H9 (cell line): ENCODE data around the gene PMEPA1. TPM values are rescaled to one million over a fixed set of nuclear protein-coding genes. Genes with fewer than 3 reads are reported as not detected.

Experiments
- DNase-seq: peaks from one replicate; pipeline ENCODE4 v3.0.0-alpha.2; 2017
- H2AFZ ChIP-seq: one replicate; pipeline ENCODE4 v1.6.1; 2013; ENCODE audit warnings: mild to moderate bottlenecking, low read length, control low read depth, moderate library complexity
- H2AK5ac ChIP-seq: 2 replicates; pipeline ENCODE4 v1.6.1; 2013; ENCODE audit warnings: low read length, control low read depth, mixed read lengths; ENCODE audit not compliant: insufficient read length
- H2BK120ac ChIP-seq: one replicate; pipeline ENCODE4 v1.6.1; 2013; ENCODE audit warnings: low read depth, mild to moderate bottlenecking, low read length, control low read depth, inconsistent platforms; ENCODE audit not compliant: poor library complexity, severe bottlenecking
- H2BK12ac ChIP-seq: 2 replicates; pipeline ENCODE4 v1.6.1; 2013; ENCODE audit warnings: low read length, control low read depth, mixed read lengths, low read depth; ENCODE audit not compliant: insufficient read length
- H2BK15ac ChIP-seq: 2 replicates; pipeline ENCODE4 v1.6.1; 2013; ENCODE audit warnings: low read depth, low read length, control low read depth
- H2BK20ac ChIP-seq: one replicate; pipeline ENCODE4 v1.6.1; 2013; ENCODE audit warnings: low read depth, mild to moderate bottlenecking, low read length, control low read depth, inconsistent platforms; ENCODE audit not compliant: poor library complexity, severe bottlenecking
- H2BK5ac ChIP-seq: 2 replicates; pipeline ENCODE4 v1.6.1; 2013; ENCODE audit warnings: low read length, control low read depth, mixed read lengths; ENCODE audit not compliant: insufficient read length
- H3K14ac ChIP-seq: 2 replicates; pipeline ENCODE4 v1.6.1; 2013; ENCODE audit warnings: low read length, control low read depth; ENCODE audit not compliant: insufficient read depth
- H3K18ac ChIP-seq: 2 replicates; pipeline ENCODE4 v1.6.1; 2013; ENCODE audit warnings: low read depth, mild to moderate bottlenecking, mixed read lengths, low read length, control low read depth; ENCODE audit not compliant: insufficient read length
- H3K23ac ChIP-seq: 2 replicates; pipeline ENCODE4 v1.6.1; 2013; ENCODE audit warnings: low read length, control low read depth, mixed read lengths, low read depth; ENCODE audit not compliant: insufficient read length
- H3K23me2 ChIP-seq: 2 replicates; pipeline ENCODE4 v1.6.1; 2013; ENCODE audit warnings: low read depth, mild to moderate bottlenecking, mixed read lengths, low read length, control low read depth; ENCODE audit not compliant: insufficient read length, poor library complexity, severe bottlenecking
- H3K27ac ChIP-seq: 2 replicates; pipeline ENCODE4 v1.5.1; 2013; ENCODE audit warnings: low read length, control low read depth, mixed read lengths, low read depth; ENCODE audit not compliant: insufficient read length
- H3K27me3 ChIP-seq: 2 replicates; pipeline ENCODE4 v1.6.1; 2013; ENCODE audit warnings: low read length, control low read depth, inconsistent platforms; ENCODE audit not compliant: insufficient read depth
- H3K4ac ChIP-seq: 2 replicates; pipeline ENCODE4 v1.6.1; 2013; ENCODE audit warnings: low read depth, mild to moderate bottlenecking, control low read depth, inconsistent platforms, low read length, moderate library complexity
- H3K4me1 ChIP-seq: 2 replicates; pipeline ENCODE4 v1.6.1; 2013; ENCODE audit warnings: low read length, control low read depth, inconsistent platforms; ENCODE audit not compliant: insufficient read depth
- H3K4me2 ChIP-seq: 2 replicates; pipeline ENCODE4 v1.6.1; 2013; ENCODE audit warnings: low read length, control low read depth, mixed read lengths; ENCODE audit not compliant: insufficient read length, insufficient read depth
- H3K56ac ChIP-seq: 2 replicates; pipeline ENCODE4 v1.6.1; 2013; ENCODE audit warnings: low read depth, mild to moderate bottlenecking, mixed read lengths, low read length, control low read depth; ENCODE audit not compliant: insufficient read length
- H3K79me1 ChIP-seq: 2 replicates; pipeline ENCODE4 v1.6.1; 2013; ENCODE audit warnings: low read depth, mild to moderate bottlenecking, moderate library complexity, low read length, control low read depth, inconsistent platforms; ENCODE audit not compliant: insufficient read depth, poor library complexity, severe bottlenecking
- H3K79me2 ChIP-seq: 2 replicates; pipeline ENCODE4 v1.6.1; 2013; ENCODE audit warnings: low read length, control low read depth, inconsistent platforms; ENCODE audit not compliant: insufficient read depth
- H3K9ac ChIP-seq: 2 replicates; pipeline ENCODE4 v1.6.1; 2013; ENCODE audit warnings: low read length, control low read depth, mixed read lengths; ENCODE audit not compliant: insufficient read length; ENCODE audit errors: extremely low read depth
- H3K9me3 ChIP-seq: one replicate; pipeline ENCODE4 v1.6.1; 2013; ENCODE audit warnings: low read depth, low read length, inconsistent platforms; ENCODE audit not compliant: control insufficient read depth
- H3T11ph ChIP-seq: one replicate; pipeline ENCODE4 v1.6.1; 2013; ENCODE audit warnings: mild to moderate bottlenecking, low read length, control low read depth, inconsistent platforms
- H4K20me1 ChIP-seq: one replicate; pipeline ENCODE4 v1.6.1; 2013; ENCODE audit not compliant: control insufficient read depth, insufficient read length, insufficient read depth
- H4K5ac ChIP-seq: 2 replicates; pipeline ENCODE4 v1.6.1; 2013; ENCODE audit warnings: low read depth, mild to moderate bottlenecking, mixed read lengths, low read length, control low read depth; ENCODE audit not compliant: insufficient read length
- H4K8ac ChIP-seq: replicated peaks from 2 replicates; pipeline ENCODE4 v1.6.1; 2013; ENCODE audit warnings: low read length, control low read depth, mixed read lengths, low read depth; ENCODE audit not compliant: insufficient read length
- H4K91ac ChIP-seq: 2 replicates; pipeline ENCODE4 v1.6.1; 2013; ENCODE audit warnings: low read depth, mild to moderate bottlenecking, moderate library complexity, mixed read lengths, low read length, control low read depth; ENCODE audit not compliant: insufficient read length
- H3K27ac Mint-ChIP-seq, 3 experiments: 2 replicates in 2 of 3; 3 replicates in 1 of 3; pipeline ENCODE4 v1.8.0; 2020 to 2021; ENCODE audit warnings: mixed read lengths in 3 of 3, mild to moderate bottlenecking in 1 of 3, moderate library complexity in 1 of 3
- H3K27me3 Mint-ChIP-seq: 2 replicates; pipeline ENCODE4 v1.8.0; 2021; ENCODE audit warnings: low read depth, mild to moderate bottlenecking, moderate library complexity, mixed read lengths
- H3K36me3 Mint-ChIP-seq, 3 experiments: 2 replicates in 2 of 3; 3 replicates in 1 of 3; pipeline ENCODE4 v1.8.0; 2020 to 2021; ENCODE audit warnings: low read depth in 3 of 3, mixed read lengths in 3 of 3; ENCODE audit not compliant: insufficient read depth in 1 of 3
- H3K4me1 Mint-ChIP-seq, 2 experiments: 2 replicates each; pipeline ENCODE4 v1.8.0; 2020; ENCODE audit warnings: mixed read lengths in 2 of 2
- H3K4me3 Mint-ChIP-seq, 2 experiments: 2 replicates in 1 of 2; 3 replicates in 1 of 2; pipeline ENCODE4 v1.8.0; 2020 to 2021; ENCODE audit warnings: mild to moderate bottlenecking in 2 of 2, mixed read lengths in 2 of 2, moderate library complexity in 1 of 2
- H3K9me3 Mint-ChIP-seq, 2 experiments: 2 replicates in 1 of 2; 3 replicates in 1 of 2; pipeline ENCODE4 v1.8.0; 2020; ENCODE audit warnings: mild to moderate bottlenecking in 2 of 2, mixed read lengths in 2 of 2, moderate library complexity in 1 of 2
- CTCF ChIP-seq: fragments of 200-600 bp; sonication (generic); conservative IDR thresholded peaks from 3 replicates; pipeline ENCODE4 v1.8.0; 2021; ENCODE audit warnings: antibody characterized with exemption, mild to moderate bottlenecking
- WGBS: extraction: QIAGEN DNeasy Blood & Tissue Kit; methylation state at CpG from one replicate; pipeline ENCODE4 v1.1.7; 2013; ENCODE audit warnings: missing lambda C conversion rate, low lambda C conversion rate, mixed read lengths; ENCODE audit not compliant: insufficient read length; ENCODE audit errors: extremely low coverage; 5-methylcytosine and 5-hydroxymethylcytosine counted together
- total RNA-seq: library from RNA; stranded (reverse); gene quantifications from 2 replicates; pipeline ENCODE4 v1.2.1, GENCODE V29; 2021

Gene PMEPA1
- total RNA-seq, 1 experiment from 2014 or later = 34.6 TPM

GRCh38 chr20:57600320-57601210 lies 109.2 kb downstream of the PMEPA1 start:
- Histone ChIP-seq H4K8ac (no peak overlapping the region), H3K18ac (no peak overlapping the region), H3K56ac (no peak overlapping the region), H2AK5ac (no peak overlapping the region), H3K23me2 (no peaks in the 10 kb centered on the region), H3K79me1 (no peaks in the 10 kb centered on the region), H3K27me3 (no peaks in the 10 kb centered on the region), H3K4ac (no peak overlapping the region), H3K79me2 (no peaks in the 10 kb centered on the region), H3K23ac (no peak overlapping the region), H3K9ac (no peak overlapping the region), H3K9me3 (no peaks in the 10 kb centered on the region), H4K5ac (no peak overlapping the region), H2BK15ac (no peak overlapping the region), H4K91ac (no peak overlapping the region), H2BK5ac (no peak overlapping the region), H2BK120ac (no peak overlapping the region), H3K14ac (no peak overlapping the region; the same call in 1 of the 2 replicates), H3K4me1 (no peaks in the 10 kb centered on the region), H3K27ac (no peak overlapping the region), H2BK12ac (no peak overlapping the region), H2AFZ (no peak overlapping the region), H4K20me1 (no peaks in the 10 kb centered on the region), H3K4me2 (no peak overlapping the region), H2BK20ac (no peak overlapping the region), H3T11ph (no peak overlapping the region)
- H3K4me3 Mint-ChIP-seq = no peak overlapping the region
- no peak for DNase-seq
- peaks cover 8 to 12% of the 10 kb centered on the region in 2 experiments for H3K4me1 Mint-ChIP-seq
- no peaks in the 10 kb centered on the region; a peak in 1 of 5 replicates for H3K9me3 Mint-ChIP-seq
- no CpG with 5 or more reads among the region's 13 CpGs for WGBS
- no peaks in the 10 kb centered on the region; a peak in 2 of 7 replicates for H3K36me3 Mint-ChIP-seq
- no peak overlapping the region for H3K27ac Mint-ChIP-seq
- H3K27me3 Mint-ChIP-seq = peaks cover 5% of the 10 kb centered on the region; the same call in 1 of the 2 replicates
- no peak for TF ChIP-seq CTCF
